Cardiac septum (tissue), 1 donor: ENCODE data around the gene PIP4K2B. TPM values are rescaled to one million over a fixed set of nuclear protein-coding genes. Genes with fewer than 3 reads are reported as not detected.
"Not testable (repeated sequence)": the region's sequence is repeated elsewhere in the genome, so short reads cannot be mapped to it uniquely, and the experiment has no call there.

ENCODE experiments used
- DNase-seq: peaks from one replicate; pipeline ENCODE4 v3.0.0-alpha.2; 2020; ENCODE audit warnings: low spot score
- intact Hi-C: fragments of 100-400 bp; cut with DNase I; formaldehyde crosslinking; loops from one replicate; pipeline ENCODE4 v1.14.0; 2022
- long read RNA-seq: library from polyadenylated mRNA; unstranded; transcript quantifications from one replicate; pipeline ENCODE4 v2.0.0, GENCODE V29; 2021
- total RNA-seq: library from RNA; stranded (reverse); fragmentation: NEBNext Ultra II Directional; extraction: Animal tissue kit (Norgen Biotek cat#: 25700); gene quantifications from one replicate; pipeline ENCODE4 v1.2.1, GENCODE V29; 2021
- donor health status: DM: no; HTN: no; CAD: no.

The PIP4K2B gene
- total RNA-seq: 48.4 TPM
- long read RNA-seq, full-length matches to known transcripts: 7 of 36 reads
- long read RNA-seq, partial matches to known transcripts: 2 of 36 reads
- long read RNA-seq, other reads (novel, unspliced or antisense): 27 of 36 reads

GRCh38 chr17:38799501-38800236 is at the start of gene PIP4K2B:
TSS of gene PIP4K2B (minus strand) at chr17:38799556. CDS start at chr17:38799424, 132 bp downstream.
- intact Hi-C loops: loop anchor here (2.0 kb wide), 1 partner anchor 47 kb away; the partner anchor contains the start of gene PSMB3
- peak; percentile 96 for DNase-seq

- intact Hi-C loops: no loop called here
- DNase-seq: no peak
Observed at GRCh38 chr17:38848557-38848891, 49.2 kb upstream of the PIP4K2B start.

GRCh38 chr17:38844261-38844757 is 45.0 kb upstream of the PIP4K2B start:
- no peak for DNase-seq
- intact Hi-C loops: no loop called here

- no peak for DNase-seq
- intact Hi-C loops: loop anchor here (1.0 kb wide), 1 partner anchor 27 kb away; the partner anchor contains the start of gene RPL23
Observed at GRCh38 chr17:38825762-38826247, 26.4 kb upstream of the PIP4K2B start.

- intact Hi-C loops: loop anchor here (1.0 kb wide), 1 partner anchor 28 kb away; the partner anchor contains the start of gene RPL23
- DNase-seq: peak; percentile 96
Observed at GRCh38 chr17:38824899-38825761, 25.8 kb upstream of the PIP4K2B start, which contains the start of gene CWC25. TSS of gene CWC25 (minus strand) at chr17:38825321. CDS start at chr17:38825183, 138 bp downstream.

GRCh38 chr17:38815576-38816193 is 16.3 kb upstream of the PIP4K2B start:
- no peak for DNase-seq
- intact Hi-C loops: no loop called here

GRCh38 chr17:38809828-38810227 is 10.5 kb upstream of the PIP4K2B start:
- intact Hi-C loops: no loop called here

GRCh38 chr17:38800237-38800760 is 943 bp upstream of the PIP4K2B start:
- intact Hi-C loops: no loop called here
- no peak for DNase-seq

More at GRCh38 chr17:38809828-38810227, 10.5 kb upstream of the PIP4K2B start:
- no peak for DNase-seq

- intact Hi-C loops: loop anchor here (2.0 kb wide), 1 partner anchor 46 kb away; the partner anchor contains the start of gene PSMB3
- DNase-seq: peak; percentile 78
Observed at GRCh38 chr17:38798614-38799500, 499 bp downstream of the PIP4K2B start.

GRCh38 chr17:38797828-38798227 is 1.5 kb downstream of the PIP4K2B start:
- intact Hi-C loops: loop anchor here (2.0 kb wide), 1 partner anchor 45 kb away; the partner anchor contains the start of gene PSMB3
- DNase-seq: no peak

GRCh38 chr17:38797158-38797490 is 2.2 kb downstream of the PIP4K2B start:
- DNase-seq: no peak
- intact Hi-C loops: no loop called here

GRCh38 chr17:38796451-38797157 is 2.8 kb downstream of the PIP4K2B start:
- intact Hi-C loops: no loop called here
- no peak for DNase-seq

- intact Hi-C loops: no loop called here
- no peak for DNase-seq
Observed at GRCh38 chr17:38794221-38794620, 5.1 kb downstream of the PIP4K2B start.

- DNase-seq: no peak
- intact Hi-C loops: no loop called here
Observed at GRCh38 chr17:38791162-38791561, 8.2 kb downstream of the PIP4K2B start.

GRCh38 chr17:38790148-38790707 is 9.1 kb downstream of the PIP4K2B start:
- DNase-seq, intact Hi-C loops: not testable (repeated sequence)

GRCh38 chr17:38789185-38789584 is 10.2 kb downstream of the PIP4K2B start:
- intact Hi-C loops: no loop called here
- no peak for DNase-seq

- intact Hi-C loops, DNase-seq: not testable (repeated sequence)
Observed at GRCh38 chr17:38787999-38788398, 11.4 kb downstream of the PIP4K2B start.
